Psoas muscle (tissue), 8 donors: ENCODE measurements around the gene CPED1. TPM values are rescaled to one million over a fixed set of nuclear protein-coding genes. Genes with fewer than 3 reads are reported as not detected.

Source experiments
- ATAC-seq, 4 donors: fragments of 200-7000 bp; cut with Tn5 transposase; one replicate each; pipeline ENCODE4 v1.9.1; 2020; ENCODE audit warnings: moderate library complexity in 3 of 4, mild to moderate bottlenecking in 2 of 4
- DNase-seq, 2 donors: peaks; one replicate each; pipeline ENCODE4 v3.0.0-alpha.2; 2020
- H3K27ac ChIP-seq: fragments of 200-600 bp; one replicate; pipeline ENCODE4 v1.8.0; 2022
- H3K27me3 ChIP-seq, 3 donors: fragments of 200-600 bp in 1 of 3; one replicate each; pipeline versions ENCODE4 v1.6.1 to v1.8.0; 2013 to 2022; ENCODE audit warnings: low read length in 2 of 3, mild to moderate bottlenecking in 2 of 3, moderate library complexity in 1 of 3; ENCODE audit not compliant: insufficient read depth in 3 of 3
- H3K36me3 ChIP-seq, 2 donors: fragments of 200-600 bp in 1 of 2; one replicate each; pipeline versions ENCODE4 v1.6.1 to v1.8.0; 2013 to 2022; ENCODE audit warnings: low read depth in 1 of 2, mild to moderate bottlenecking in 1 of 2, moderate library complexity in 1 of 2; ENCODE audit not compliant: insufficient read depth in 1 of 2
- H3K4me1 ChIP-seq: fragments of 200-600 bp; one replicate; pipeline ENCODE4 v1.8.0; 2022
- H3K4me3 ChIP-seq: fragments of 200-600 bp; one replicate; pipeline ENCODE4 v1.8.0; 2022; ENCODE audit warnings: mild to moderate bottlenecking
- H3K9me3 ChIP-seq: fragments of 200-600 bp; one replicate; pipeline ENCODE4 v1.8.0; 2022
- CTCF ChIP-seq: fragments of 200-600 bp; IDR thresholded peaks from one replicate; pipeline ENCODE4 v1.8.0; 2022; ENCODE audit warnings: antibody characterized with exemption
- WGBS, 3 donors: extraction: QIAGEN DNeasy Blood & Tissue Kit; methylation state at CpG; one replicate each; pipeline versions ENCODE4 v1.1.6 to v1.1.7; 2013; 5-methylcytosine and 5-hydroxymethylcytosine counted together
- intact Hi-C, 2 donors: fragments of 100-400 bp; cut with DNase I; formaldehyde crosslinking; loops; one replicate each; pipeline versions ENCODE4 v1.11.0 to v1.14.2; 2022
- polyA plus RNA-seq, 3 donors: library from polyadenylated mRNA; stranded (reverse); fragments of 200-250 nt; gene quantifications; one replicate each; pipeline ENCODE4 v1.2.3, GENCODE V29; 2013
- total RNA-seq, 4 donors: library from RNA; stranded (reverse); fragmentation: NEBNext Ultra II Directional in 2 of 4; extraction: Animal tissue kit (Norgen Biotek cat#: 25700) in 2 of 4; gene quantifications; one replicate each; pipeline versions ENCODE4 v1.2.1 to v1.2.4, GENCODE V29; 2021 to 2023
- donor health status: healthy with polysubstance abuse.
- donor health status: DM: no; HTN: no; CAD: no; lungs with moderate emphysema.
- donor health status: Bipolar disorder and iron deficiency.
- donor health status: healthy.
- donor health status: DM: yes; HTN: yes; CAD: no.
- donor health status: DM: no; HTN: no; CAD: no.
- donor health status: DM: no; HTN: no; CAD: no.
- donor health status: DM: yes; HTN: yes; CAD: no.

The CPED1 gene
- total and polyA plus RNA-seq, 7 donors, result 0.90 to 39.2 (median 12.0) TPM

GRCh38 chr7:121273467-121274167, 285.1 kb downstream of the CPED1 start:
- ATAC-seq, result no peak

DNA sequence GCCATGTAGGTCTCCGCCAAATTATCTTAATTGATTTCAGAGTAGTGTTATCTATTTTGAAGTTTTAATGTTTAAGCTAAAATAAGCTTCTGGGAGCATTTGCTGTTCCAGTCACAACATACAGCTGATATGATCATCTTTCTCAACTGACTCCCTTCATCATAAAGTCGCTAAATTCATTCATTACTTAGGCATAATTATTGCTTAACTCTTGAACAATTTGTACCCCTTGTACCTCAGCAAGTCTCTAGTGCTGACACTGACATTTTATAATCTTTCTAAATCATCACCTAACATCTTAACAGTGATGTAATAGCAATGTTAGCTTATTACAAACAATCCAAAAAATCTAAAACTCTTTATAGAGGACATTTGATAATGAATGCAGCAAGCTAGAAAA, 286.0 kb downstream of the CPED1 start:
- DNase-seq (no peak), ATAC-seq (no peak)
- H3K4me1 ChIP-seq, result no peaks in the 10 kb centered on the region
- intact Hi-C loops, result no loop called here
- no peak for TF ChIP-seq CTCF
- H3K36me3 ChIP-seq, result peaks cover 4 to 55% of the 10 kb centered on the region in 2 donors
- no peak overlapping the region for H3K27ac ChIP-seq
- H3K9me3 ChIP-seq, result no peaks in the 10 kb centered on the region
- no peak overlapping the region for H3K4me3 ChIP-seq
- 86 to 92% (median 88%) methylated on average over 2 of the region's 2 CpGs for WGBS, 3 donors
- no peaks in the 10 kb centered on the region for H3K27me3 ChIP-seq

More at GRCh38 chr7:121273467-121274167, 285.1 kb downstream of the CPED1 start:
- Histone ChIP-seq H3K4me1 (no peaks in the 10 kb centered on the region), H3K27ac (no peak overlapping the region), H3K27me3 (no peaks in the 10 kb centered on the region), H3K9me3 (no peaks in the 10 kb centered on the region), H3K4me3 (no peak overlapping the region), H3K36me3 (peaks cover 6 to 59% of the 10 kb centered on the region in 2 donors)
- DNase-seq, result no peak
- WGBS, 3 donors, result 46 to 64% (median 48%) methylated on average over 2 of the region's 2 CpGs
- intact Hi-C loops, result no loop called here
- no peak for TF ChIP-seq CTCF

GRCh38 chr7:121275204-121275603, 286.7 kb downstream of the CPED1 start:
- Histone ChIP-seq H3K4me3 (no peak overlapping the region), H3K4me1 (no peaks in the 10 kb centered on the region), H3K36me3 (peaks cover 4 to 53% of the 10 kb centered on the region in 2 donors), H3K9me3 (no peaks in the 10 kb centered on the region), H3K27me3 (no peaks in the 10 kb centered on the region), H3K27ac (no peak overlapping the region)
- ATAC-seq, result no peak
- TF ChIP-seq CTCF, result no peak
- intact Hi-C loops, result no loop called here
- 67 to 81% (median 75%) methylated on average over 3 of the region's 3 CpGs for WGBS, 3 donors
- DNase-seq, result no peak

DNA sequence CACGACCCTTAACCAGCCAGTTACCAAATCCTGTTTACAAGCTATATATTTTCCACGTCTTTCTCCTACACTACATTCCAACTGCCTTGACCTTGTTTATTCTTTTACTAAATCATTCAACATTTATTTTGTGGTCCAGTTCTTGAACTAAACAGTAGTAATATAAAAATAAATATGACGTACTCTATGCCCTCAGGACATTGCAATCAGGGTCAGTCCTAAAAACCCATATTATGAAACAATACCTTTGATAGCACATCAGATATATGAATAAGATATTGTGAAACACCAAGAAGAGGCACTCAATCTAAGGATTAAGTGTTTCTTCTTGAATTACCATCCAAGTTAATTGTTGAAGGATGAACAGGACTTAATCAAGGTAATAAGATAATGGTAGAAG, 287.8 kb downstream of the CPED1 start:
- Histone ChIP-seq H3K27me3 (no peaks in the 10 kb centered on the region), H3K36me3 (peaks cover 4 to 60% of the 10 kb centered on the region in 2 donors), H3K9me3 (no peaks in the 10 kb centered on the region), H3K4me1 (no peaks in the 10 kb centered on the region), H3K4me3 (no peak overlapping the region), H3K27ac (no peak overlapping the region)
- 91 to 97% (median 93%) methylated on average over 3 of the region's 3 CpGs for WGBS, 3 donors
- DNase-seq, result no peak
- no peak for ATAC-seq
- TF ChIP-seq CTCF, result no peak
- intact Hi-C loops, result no loop called here
